Stromal cell of bone marrow (primary cell): ENCODE measurements around the gene FAM177A1.
A peak's percentile ranks its signal among the peaks of the same experiment; 100 is the strongest.
"Not testable (repeated sequence)": the region's sequence is repeated elsewhere in the genome, so short reads cannot be mapped to it uniquely, and the experiment has no call there.

Source experiments
- DNase-seq: peaks from one replicate; pipeline ENCODE4 v3.0.0-alpha.2; 2012; ENCODE audit warnings: low read depth

The FAM177A1 gene, protein sequence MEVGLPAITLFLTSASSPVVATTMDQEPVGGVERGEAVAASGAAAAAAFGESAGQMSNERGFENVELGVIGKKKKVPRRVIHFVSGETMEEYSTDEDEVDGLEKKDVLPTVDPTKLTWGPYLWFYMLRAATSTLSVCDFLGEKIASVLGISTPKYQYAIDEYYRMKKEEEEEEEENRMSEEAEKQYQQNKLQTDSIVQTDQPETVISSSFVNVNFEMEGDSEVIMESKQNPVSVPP

DNA sequence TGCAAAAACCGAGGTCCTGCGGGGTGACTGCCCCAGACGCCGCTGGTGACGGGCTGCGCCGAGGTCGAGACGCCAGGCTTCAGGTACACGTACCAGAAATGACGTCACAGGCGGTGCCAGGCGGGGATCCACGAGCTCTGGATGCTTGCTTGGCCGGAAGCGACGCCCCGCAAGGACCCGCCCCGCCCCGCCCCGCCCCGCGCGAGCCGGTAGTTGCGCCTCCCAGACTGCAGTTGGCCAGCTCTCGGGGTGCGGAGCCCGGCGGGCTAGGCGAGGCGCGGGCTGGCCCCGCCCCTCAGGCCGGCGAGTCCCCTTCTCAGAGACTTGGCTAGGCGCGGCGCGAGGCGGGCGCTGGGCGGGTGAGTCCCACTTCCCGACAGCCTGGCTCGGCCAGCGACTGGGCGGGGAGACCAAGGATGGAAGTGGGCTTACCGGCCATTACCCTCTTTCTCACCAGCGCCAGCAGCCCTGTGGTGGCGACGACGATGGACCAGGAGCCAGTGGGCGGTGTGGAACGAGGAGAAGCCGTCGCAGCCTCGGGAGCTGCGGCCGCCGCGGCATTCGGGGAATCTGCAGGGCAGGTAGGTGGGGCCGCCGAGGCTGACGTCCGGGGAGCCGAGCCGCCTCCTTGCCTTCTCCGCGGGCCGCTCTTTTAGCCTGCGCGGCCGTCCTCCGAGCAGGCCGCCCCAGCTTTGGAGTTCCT is at the start of gene FAM177A1:
Gene FAM177A1 (plus strand): TSS at position 225 of the 703 bp plus-strand sequence. CDS start 192 bp downstream, at position 417.
- DNase-seq: peak; percentile 91

- no peak for DNase-seq
Measured at GRCh38 chr14:34997762-34998161, 48.3 kb upstream of the FAM177A1 start.

- DNase-seq: no peak
Measured at GRCh38 chr14:34999500-34999899, 46.6 kb upstream of the FAM177A1 start.

- no peak for DNase-seq
Measured at GRCh38 chr14:35001621-35002020, 44.5 kb upstream of the FAM177A1 start.

DNA sequence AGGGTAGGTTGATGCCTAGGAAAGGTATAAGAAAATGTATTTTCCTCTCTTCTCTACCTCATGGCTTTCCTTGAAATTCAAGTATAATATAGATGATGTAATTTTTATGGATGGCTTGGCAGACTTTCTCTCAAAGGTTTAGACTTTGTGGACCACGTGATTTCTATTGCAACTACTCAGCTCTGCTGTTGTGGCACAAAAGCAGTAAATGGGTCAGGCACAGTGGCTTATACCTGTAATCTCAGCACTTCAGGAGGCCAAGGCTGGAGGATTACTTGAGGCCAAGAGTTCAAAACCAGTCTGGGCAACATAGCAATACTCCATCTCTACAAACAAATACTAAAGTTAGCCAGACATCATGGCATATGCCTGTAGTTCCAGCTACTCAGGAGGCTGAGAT is 41.2 kb upstream of the FAM177A1 start:
- DNase-seq: no peak

- no peak for DNase-seq
Measured at GRCh38 chr14:35016568-35016967, 29.5 kb upstream of the FAM177A1 start.

GRCh38 chr14:35020713-35021112 is 25.4 kb upstream of the FAM177A1 start:
- no peak for DNase-seq

DNA sequence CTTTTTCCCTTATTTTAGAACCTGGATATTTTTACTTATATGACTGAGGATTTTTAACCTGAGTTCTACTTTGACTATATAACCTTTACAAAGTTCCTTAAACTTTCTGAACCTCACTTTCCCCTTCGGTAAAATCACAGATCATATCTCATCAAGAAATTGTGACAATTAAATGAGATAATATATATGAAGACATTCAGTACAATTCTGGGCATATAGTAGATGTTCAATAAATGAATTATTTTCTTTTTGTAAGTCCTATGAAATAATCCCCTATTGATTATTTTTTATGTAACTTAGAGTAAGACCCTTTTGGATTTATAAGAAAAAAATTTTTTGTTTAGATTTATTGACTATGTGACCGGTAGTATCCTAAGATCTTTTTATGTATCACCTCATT is 17.6 kb upstream of the FAM177A1 start:
- DNase-seq: no peak

DNA sequence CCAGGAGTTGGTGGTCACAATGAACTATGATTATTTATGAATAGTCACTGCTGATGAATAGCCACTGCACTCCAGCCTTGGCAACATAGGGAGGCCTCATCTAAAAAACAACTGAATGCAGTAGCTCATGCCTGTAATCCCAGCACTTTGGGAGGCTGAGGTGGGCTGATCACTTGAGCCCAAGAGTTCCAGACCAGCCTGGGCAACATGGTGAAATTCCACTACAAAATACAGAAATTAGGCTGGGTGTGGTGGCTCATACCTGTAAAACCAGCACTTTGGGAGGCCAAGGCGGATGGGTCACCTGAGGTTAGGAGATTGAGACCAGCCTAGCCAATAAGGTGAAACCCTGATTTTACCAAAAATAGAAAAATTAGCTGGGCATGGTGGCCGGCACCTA is 13.5 kb upstream of the FAM177A1 start:
- DNase-seq: no peak

GRCh38 chr14:35034440-35034833 is 11.6 kb upstream of the FAM177A1 start:
- DNase-seq: no peak

DNA sequence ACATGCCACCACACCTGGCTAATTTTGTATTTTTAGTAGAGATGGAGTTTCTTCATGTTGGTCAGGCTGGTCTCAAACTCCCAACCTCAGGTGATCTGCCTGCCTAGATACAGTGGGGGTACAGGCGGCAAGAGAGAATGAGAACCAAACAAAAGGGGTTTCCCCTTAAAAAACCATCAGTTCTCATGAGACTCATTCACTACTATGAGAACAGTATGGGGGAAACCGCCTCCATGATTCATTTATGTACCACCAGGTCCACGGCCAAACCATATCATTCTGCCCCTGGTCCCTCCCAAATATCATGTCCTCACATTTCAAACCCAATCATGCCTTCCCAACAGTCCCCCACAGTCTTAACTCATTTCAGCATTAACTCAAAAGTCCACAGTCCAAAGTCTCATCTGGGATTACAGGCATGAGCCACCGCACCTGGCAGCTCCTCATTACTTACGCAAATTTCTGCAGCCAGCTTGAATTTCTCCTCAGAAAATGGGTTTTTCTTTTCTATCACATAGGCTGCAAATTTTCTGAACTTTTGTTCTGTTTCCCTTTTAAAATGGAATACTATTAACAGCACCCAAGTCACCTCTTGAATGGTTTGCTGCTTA is 11.0 kb upstream of the FAM177A1 start:
- not testable (repeated sequence) for DNase-seq

DNA sequence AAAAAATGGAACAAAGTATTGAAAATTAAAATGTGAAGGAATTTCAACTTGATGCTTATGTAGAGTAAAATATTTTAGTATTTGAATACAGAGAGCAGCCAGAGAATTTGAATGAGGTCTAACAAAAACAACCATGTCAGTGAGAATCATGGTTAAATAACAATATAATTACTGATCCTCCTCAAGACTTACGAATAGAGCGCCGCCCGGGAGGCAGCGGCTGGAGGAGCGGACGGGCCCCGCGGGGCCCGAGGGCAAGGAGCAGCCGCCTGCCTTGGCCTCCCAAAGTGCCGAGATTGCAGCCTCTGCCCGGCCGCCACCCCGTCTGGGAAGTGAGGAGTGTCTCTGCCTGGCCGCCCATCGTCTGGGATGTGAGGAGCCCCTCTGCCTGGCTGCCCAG is 7.8 kb upstream of the FAM177A1 start:
- not testable (repeated sequence) for DNase-seq

- no peak for DNase-seq
Measured at GRCh38 chr14:35042632-35043031, 3.4 kb upstream of the FAM177A1 start.

- DNase-seq: no peak
Measured at GRCh38 chr14:35043046-35043445, 3.0 kb upstream of the FAM177A1 start.

DNA sequence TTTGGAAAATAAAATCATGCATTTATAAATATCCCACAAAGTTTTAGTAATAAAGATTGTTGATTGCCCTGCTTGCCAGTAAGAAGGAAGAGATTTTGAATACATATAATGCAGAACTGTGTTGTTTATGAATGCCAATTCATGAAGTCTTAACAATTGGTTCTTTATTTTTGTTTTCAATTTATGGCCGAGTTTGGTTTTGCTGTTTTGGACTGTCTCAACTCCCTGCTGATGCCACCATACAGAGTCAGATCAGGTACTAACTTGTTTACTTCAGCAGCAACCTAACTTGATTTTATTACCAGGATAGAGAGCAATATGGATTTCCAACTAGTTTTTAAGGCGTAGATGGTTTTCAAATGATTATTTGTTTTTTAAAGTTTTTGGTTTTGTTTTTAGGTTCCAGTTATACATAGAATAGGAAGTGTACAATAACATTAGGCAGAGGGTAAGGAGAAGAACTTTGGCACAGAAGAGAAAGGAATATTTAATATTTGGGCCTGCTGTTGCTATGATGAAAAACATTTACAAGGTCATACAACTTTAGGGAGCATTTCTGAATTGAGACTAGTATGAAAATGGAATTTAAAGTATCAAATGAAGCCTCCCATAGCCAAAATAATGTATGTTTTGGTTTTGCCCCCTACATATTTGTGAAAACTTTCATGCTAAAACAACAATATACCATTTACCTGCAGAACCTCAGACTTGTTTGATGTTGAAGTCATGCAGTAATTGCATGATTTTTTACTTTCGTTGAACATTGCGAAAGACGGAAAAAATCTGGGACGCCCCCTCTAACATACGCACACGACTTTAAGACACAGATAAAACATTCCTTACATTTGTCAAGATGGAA is 904 bp upstream of the FAM177A1 start:
- peak; percentile 4 for DNase-seq

GRCh38 chr14:35045798-35046047 is 349 bp upstream of the FAM177A1 start:
- no peak for DNase-seq

- DNase-seq: peak; percentile 8
Measured at GRCh38 chr14:35046751-35047536, 872 bp downstream of the FAM177A1 start.

GRCh38 chr14:35047976-35048513 is 2.0 kb downstream of the FAM177A1 start:
- no peak for DNase-seq

GRCh38 chr14:35050652-35051051 is 4.6 kb downstream of the FAM177A1 start:
- DNase-seq: peak; percentile 49

GRCh38 chr14:35051796-35052195 is 5.7 kb downstream of the FAM177A1 start:
- peak; percentile 12 for DNase-seq

GRCh38 chr14:35052637-35053036 is 6.6 kb downstream of the FAM177A1 start:
- DNase-seq: no peak
